CD4-positive, alpha-beta T cell (primary cell): ENCODE measurements around the gene PDE6G. TPM values are rescaled to one million over a fixed set of nuclear protein-coding genes. Genes with fewer than 3 reads are reported as not detected.

Experiments used
- ATAC-seq: fragments of 200-7000 bp; cut with Tn5 transposase; one replicate; pipeline ENCODE4 v1.10.0; 2022; ENCODE audit warnings: mild to moderate bottlenecking; ENCODE audit not compliant: poor library complexity
- CTCF ChIA-PET: fragments of 350-600 bp; sonication (Branson Sonifier 250); formaldehyde crosslinking; loops from one replicate; lab custom pipeline; 2021; ENCODE audit warnings: antibody characterized with exemption, inconsistent platforms; lab: Charles Lee
- POLR2A ChIA-PET: fragments of 350-600 bp; sonication (Branson Sonifier 250); formaldehyde crosslinking; loops from one replicate; lab custom pipeline; 2021; ENCODE audit warnings: antibody characterized with exemption, inconsistent platforms; lab: Charles Lee
- DNase-seq, 14 experiments: peaks; one replicate each; pipeline ENCODE4 v3.0.0-alpha.2; 2013 to 2020; ENCODE audit warnings: mixed read lengths in 2 of 14
- H3K27ac ChIP-seq, 2 donors: one replicate each; pipeline versions ENCODE4 v1.5.1 to v1.7.0; 2013; ENCODE audit warnings: low read length in 2 of 2, low read depth in 1 of 2, mild to moderate bottlenecking in 1 of 2
- H3K27me3 ChIP-seq, 2 experiments: 1 replicate in 1 of 2; 2 replicates in 1 of 2; pipeline versions ENCODE4 v1.6.1 to v1.7.0; 2013; ENCODE audit warnings: low read length in 2 of 2, control low read depth in 1 of 2, mild to moderate bottlenecking in 1 of 2, moderate library complexity in 1 of 2; ENCODE audit not compliant: insufficient read depth in 2 of 2, control insufficient read depth in 1 of 2
- H3K36me3 ChIP-seq: one replicate; pipeline ENCODE4 v1.6.1; 2013; ENCODE audit warnings: low read length, control low read depth; ENCODE audit not compliant: insufficient read depth
- H3K4me1 ChIP-seq: one replicate; pipeline ENCODE4 v1.6.1; 2013; ENCODE audit warnings: low read length, control low read depth; ENCODE audit not compliant: insufficient read depth
- H3K4me3 ChIP-seq: one replicate; pipeline ENCODE4 v1.5.1; 2013; ENCODE audit warnings: mild to moderate bottlenecking, low read length, moderate library complexity
- H3K9me3 ChIP-seq, 2 experiments: 1 replicate in 1 of 2; 2 replicates in 1 of 2; pipeline versions ENCODE4 v1.6.1 to v1.7.0; 2013; ENCODE audit warnings: low read length in 2 of 2, mild to moderate bottlenecking in 2 of 2, control low read depth in 1 of 2, moderate library complexity in 1 of 2; ENCODE audit not compliant: control insufficient read depth in 1 of 2, insufficient read depth in 1 of 2
- H3K27ac Mint-ChIP-seq: one replicate; pipeline ENCODE4 v1.8.0; 2020; ENCODE audit warnings: mixed read lengths
- H3K27me3 Mint-ChIP-seq: one replicate; pipeline ENCODE4 v1.8.0; 2021; ENCODE audit warnings: mixed read lengths
- H3K36me3 Mint-ChIP-seq: one replicate; pipeline ENCODE4 v1.8.0; 2021; ENCODE audit warnings: low read depth, mixed read lengths
- H3K4me1 Mint-ChIP-seq: one replicate; pipeline ENCODE4 v1.8.0; 2021; ENCODE audit warnings: low read depth, mixed read lengths
- H3K4me3 Mint-ChIP-seq: one replicate; pipeline ENCODE4 v1.8.0; 2020; ENCODE audit warnings: mild to moderate bottlenecking, mixed read lengths
- H3K9me3 Mint-ChIP-seq: one replicate; pipeline ENCODE4 v1.8.0; 2020; ENCODE audit warnings: mixed read lengths
- intact Hi-C, 2 experiments: fragments of 100-400 bp; cut with DNase I in 1 of 2; cut with micrococcal nuclease in 1 of 2; formaldehyde crosslinking; loops; one replicate each; pipeline versions ENCODE4 v1.15.1 to v1.9.0; 2023 to 2025; cut with DNase I, micrococcal nuclease
- total RNA-seq, 174 experiments: library from RNA in 2 of 174; stranded (reverse) in 2 of 174; gene quantifications; one replicate each; pipeline ENCODE4 v1.2.3 and lab custom pipeline; 2021 to 2026
- TF ChIP-seq, protein P1 (sequence below): fragments of 200-600 bp; IDR thresholded peaks from one replicate; pipeline ENCODE4 v1.8.0; 2022; ENCODE audit warnings: antibody characterized with exemption, mild to moderate bottlenecking

The PDE6G gene
- total RNA-seq, 2 experiments from 2014 or later: 0.49 to 0.92 TPM

DNA sequence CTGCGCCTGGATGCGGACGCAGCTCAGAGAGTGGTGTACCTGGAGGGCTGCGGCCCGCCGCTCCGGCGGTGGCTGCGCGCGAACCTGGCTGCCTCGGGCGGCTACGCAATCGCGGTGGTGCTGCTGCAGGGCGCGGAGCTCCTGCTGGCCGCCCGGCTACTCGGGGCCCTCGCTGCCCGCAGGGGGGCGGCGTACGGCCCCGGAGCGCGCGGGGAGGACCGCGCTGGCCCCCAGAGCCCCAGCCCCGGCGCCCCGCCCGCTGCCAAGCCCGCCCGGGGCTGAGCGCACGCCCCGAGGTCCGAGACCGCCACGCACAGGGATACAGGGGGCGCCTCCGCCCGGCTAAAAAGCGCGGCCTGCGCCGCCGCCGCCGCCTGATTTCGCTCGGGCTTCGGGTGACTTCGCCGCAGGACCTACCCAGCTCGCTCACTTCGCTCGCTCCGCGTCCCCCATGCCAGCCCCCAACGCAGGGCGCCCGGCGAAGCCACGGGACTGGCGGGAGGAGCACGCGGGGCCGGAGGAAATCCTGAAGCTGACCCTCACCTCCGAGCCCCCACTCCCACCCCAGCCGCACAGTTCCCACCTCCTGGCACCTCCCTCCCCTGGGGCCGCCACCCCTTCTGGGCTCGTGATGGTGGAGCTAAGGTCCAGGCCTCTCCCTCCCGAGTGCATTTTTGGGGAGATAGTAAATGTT lies 8.2 kb downstream of the PDE6G start:
- Mint-ChIP-seq H3K4me1 (peaks cover under 1% of the 10 kb centered on the region), H3K27ac (no peak overlapping the region), H3K27me3 (peaks cover 29% of the 10 kb centered on the region), H3K9me3 (no peaks in the 10 kb centered on the region), H3K4me3 (no peak overlapping the region), H3K36me3 (no peaks in the 10 kb centered on the region)
- ChIA-PET CTCF (no interaction called here), POLR2A (no interaction called here)
- Histone ChIP-seq H3K27ac (no peak overlapping the region), H3K4me3 (no peak overlapping the region), H3K4me1 (peaks cover 5% of the 10 kb centered on the region), H3K9me3 (peaks cover 0 to 15% of the 10 kb centered on the region in 2 experiments), H3K36me3 (no peaks in the 10 kb centered on the region), H3K27me3 (peaks cover 22 to 27% of the 10 kb centered on the region in 2 experiments)
- ATAC-seq (no peak), DNase-seq (no peak)
- TF ChIP-seq, protein P1, sequence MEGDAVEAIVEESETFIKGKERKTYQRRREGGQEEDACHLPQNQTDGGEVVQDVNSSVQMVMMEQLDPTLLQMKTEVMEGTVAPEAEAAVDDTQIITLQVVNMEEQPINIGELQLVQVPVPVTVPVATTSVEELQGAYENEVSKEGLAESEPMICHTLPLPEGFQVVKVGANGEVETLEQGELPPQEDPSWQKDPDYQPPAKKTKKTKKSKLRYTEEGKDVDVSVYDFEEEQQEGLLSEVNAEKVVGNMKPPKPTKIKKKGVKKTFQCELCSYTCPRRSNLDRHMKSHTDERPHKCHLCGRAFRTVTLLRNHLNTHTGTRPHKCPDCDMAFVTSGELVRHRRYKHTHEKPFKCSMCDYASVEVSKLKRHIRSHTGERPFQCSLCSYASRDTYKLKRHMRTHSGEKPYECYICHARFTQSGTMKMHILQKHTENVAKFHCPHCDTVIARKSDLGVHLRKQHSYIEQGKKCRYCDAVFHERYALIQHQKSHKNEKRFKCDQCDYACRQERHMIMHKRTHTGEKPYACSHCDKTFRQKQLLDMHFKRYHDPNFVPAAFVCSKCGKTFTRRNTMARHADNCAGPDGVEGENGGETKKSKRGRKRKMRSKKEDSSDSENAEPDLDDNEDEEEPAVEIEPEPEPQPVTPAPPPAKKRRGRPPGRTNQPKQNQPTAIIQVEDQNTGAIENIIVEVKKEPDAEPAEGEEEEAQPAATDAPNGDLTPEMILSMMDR: no peak
- intact Hi-C loops: no loop called here

DNA sequence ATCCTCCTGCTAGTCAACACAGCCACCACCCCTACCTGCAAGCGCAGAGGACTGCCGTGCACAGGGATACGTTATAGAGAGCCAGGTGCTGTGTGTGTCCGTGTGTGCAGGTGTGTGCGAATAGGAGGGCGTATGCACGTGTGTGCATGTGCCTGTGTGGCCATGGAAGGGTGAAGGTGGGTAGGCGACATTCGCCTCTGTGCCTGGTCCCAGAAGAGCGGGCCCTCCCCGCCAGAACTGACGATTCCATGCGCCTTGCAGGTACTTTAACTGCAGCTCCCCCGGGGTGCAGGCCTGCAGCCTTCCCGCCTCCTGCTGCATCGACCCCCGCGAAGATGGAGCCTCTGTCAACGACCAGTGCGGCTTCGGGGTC lies 8.7 kb downstream of the PDE6G start:
- no peak overlapping the region for H3K4me3 ChIP-seq
- H3K27ac Mint-ChIP-seq: no peak overlapping the region
- TF ChIP-seq, protein P1: no peak
- DNase-seq (no peak), ATAC-seq (no peak)
- peaks cover 27% of the 10 kb centered on the region for H3K27me3 Mint-ChIP-seq
- no peak overlapping the region for H3K4me3 Mint-ChIP-seq
- H3K36me3 ChIP-seq: no peaks in the 10 kb centered on the region
- H3K36me3 Mint-ChIP-seq: no peaks in the 10 kb centered on the region
- H3K9me3 Mint-ChIP-seq: no peaks in the 10 kb centered on the region
- peaks cover 0 to 15% of the 10 kb centered on the region in 2 experiments for H3K9me3 ChIP-seq
- intact Hi-C loops: no loop called here
- no peaks in the 10 kb centered on the region for H3K4me1 Mint-ChIP-seq
- ChIA-PET POLR2A (no interaction called here), CTCF (no interaction called here)
- H3K27ac ChIP-seq: no peak overlapping the region
- H3K27me3 ChIP-seq: peaks cover 22 to 27% of the 10 kb centered on the region in 2 experiments
- no peaks in the 10 kb centered on the region for H3K4me1 ChIP-seq

DNA sequence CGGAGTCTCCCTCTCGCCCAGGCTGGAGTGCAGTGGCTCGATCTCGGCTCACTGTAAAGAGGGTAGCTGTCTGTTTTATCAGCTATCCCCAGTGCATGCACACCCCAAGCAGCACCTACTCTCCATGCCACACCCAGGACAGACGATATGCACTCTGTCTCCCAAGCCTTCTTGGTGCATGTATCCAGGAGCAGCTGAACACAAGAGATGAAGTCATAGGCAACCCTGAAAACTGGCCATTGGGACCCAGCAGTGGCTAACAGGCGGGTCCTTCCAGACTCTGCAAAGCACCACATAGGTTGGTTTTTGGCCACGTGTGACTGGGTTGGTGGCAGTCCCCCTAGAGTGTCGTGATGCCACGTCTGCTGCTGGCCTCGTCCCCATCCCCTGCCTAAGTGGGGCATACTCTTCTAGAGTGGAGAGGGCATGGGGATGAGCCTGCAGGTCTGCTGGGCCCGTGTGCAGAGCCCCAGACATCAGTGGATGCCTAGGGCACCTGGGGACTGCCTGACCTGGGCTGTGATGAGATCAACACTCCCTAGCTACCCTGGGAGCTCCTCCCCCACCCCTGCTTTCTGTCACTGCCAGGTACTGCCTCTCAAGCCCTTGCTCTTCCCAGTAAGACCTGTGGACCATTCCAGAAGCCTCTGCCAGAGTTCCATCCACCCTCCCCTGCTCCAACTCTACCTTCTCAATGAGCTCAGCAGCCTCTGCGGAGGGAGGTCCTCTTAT lies 9.3 kb downstream of the PDE6G start:
- intact Hi-C loops: no loop called here
- Mint-ChIP-seq H3K4me3 (no peak overlapping the region), H3K27me3 (peaks cover 27% of the 10 kb centered on the region), H3K4me1 (no peaks in the 10 kb centered on the region), H3K9me3 (no peaks in the 10 kb centered on the region), H3K27ac (no peak overlapping the region), H3K36me3 (no peaks in the 10 kb centered on the region)
- ChIA-PET POLR2A (no interaction called here), CTCF (no interaction called here)
- Histone ChIP-seq H3K4me3 (no peak overlapping the region), H3K4me1 (no peaks in the 10 kb centered on the region), H3K36me3 (no peaks in the 10 kb centered on the region), H3K9me3 (peaks cover 0 to 15% of the 10 kb centered on the region in 2 experiments), H3K27ac (no peak overlapping the region), H3K27me3 (peaks cover 20 to 27% of the 10 kb centered on the region in 2 experiments)
- DNase-seq (no peak), ATAC-seq (no peak)
- TF ChIP-seq, protein P1: no peak
